Stimulated activated CD8-positive, alpha-beta memory T cell treated with anti-CD3 and anti-CD28 coated beads, Interleukin-12 subunit alpha, Interleukin-12 subunit beta, amount 100 ng/mL, for 24 hours (primary cell): ENCODE measurements around the gene INHBB.
"Not testable (repeated sequence)": the region's sequence is repeated elsewhere in the genome, so short reads cannot be mapped to it uniquely, and the experiment has no call there.

Experiments
- DNase-seq: peaks from one replicate; pipeline ENCODE4 v3.0.0-alpha.2; 2020; ENCODE audit errors: extremely low read depth

INHBB gene

DNA sequence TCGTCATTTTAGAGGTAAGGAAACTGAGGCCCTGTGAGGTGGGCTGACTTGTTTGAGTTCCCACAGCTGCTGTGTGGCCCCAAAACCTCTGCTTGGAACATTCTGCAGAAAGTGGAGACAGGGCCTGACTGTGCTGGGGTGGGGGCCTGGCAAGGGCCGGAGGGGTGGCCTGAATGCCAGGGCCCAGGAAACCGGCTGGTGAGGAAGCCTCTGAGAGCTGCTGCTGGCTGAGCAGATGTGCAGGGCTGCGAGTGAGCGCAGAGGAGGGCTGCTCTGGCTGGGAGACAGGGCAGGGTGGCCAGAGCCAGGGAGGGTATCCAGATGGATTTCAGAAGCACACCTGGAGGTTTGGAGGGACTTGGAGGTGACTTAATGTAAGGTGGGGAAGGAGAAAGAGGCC lies 29.9 kb upstream of the INHBB start:
- DNase-seq = no peak

DNA sequence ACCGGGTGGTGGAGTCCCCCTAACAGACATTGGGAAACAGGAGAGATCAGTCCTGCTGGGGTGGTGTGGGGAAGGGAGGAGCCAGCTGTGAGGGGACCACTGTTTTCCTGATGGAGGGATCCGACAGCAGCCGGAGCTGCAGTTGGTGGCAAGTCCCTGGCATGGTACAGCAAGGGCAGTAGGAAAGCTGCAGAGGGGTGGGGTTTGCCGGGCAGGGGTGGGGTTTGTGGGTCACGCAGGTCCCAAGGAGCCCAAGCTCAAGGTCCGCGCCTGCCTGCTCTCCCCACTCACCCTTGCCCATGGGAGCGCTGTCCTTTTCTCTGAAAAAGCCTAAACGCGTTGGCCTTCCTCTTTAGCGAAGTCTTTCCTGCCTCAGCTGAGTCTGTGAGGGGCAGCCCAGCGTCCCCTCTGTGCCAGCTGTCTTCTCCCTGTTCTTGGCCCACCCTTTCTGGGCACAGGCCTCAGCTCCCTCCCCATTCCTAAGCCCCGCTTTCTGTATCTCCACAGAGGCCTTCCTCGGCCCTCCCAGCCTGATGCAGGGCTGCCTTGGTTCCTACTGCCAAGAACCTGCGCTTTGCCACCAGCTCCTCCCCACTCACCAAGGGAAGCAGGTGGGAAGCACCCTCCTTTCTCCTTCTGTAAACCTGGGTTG lies 29.3 kb upstream of the INHBB start:
- DNase-seq = no peak

GRCh38 chr2:120317180-120317533 lies 28.8 kb upstream of the INHBB start:
- no peak for DNase-seq

- DNase-seq = no peak
Measured at GRCh38 chr2:120317916-120318315, 28.0 kb upstream of the INHBB start.

GRCh38 chr2:120318626-120319025 lies 27.3 kb upstream of the INHBB start:
- no peak for DNase-seq

DNA sequence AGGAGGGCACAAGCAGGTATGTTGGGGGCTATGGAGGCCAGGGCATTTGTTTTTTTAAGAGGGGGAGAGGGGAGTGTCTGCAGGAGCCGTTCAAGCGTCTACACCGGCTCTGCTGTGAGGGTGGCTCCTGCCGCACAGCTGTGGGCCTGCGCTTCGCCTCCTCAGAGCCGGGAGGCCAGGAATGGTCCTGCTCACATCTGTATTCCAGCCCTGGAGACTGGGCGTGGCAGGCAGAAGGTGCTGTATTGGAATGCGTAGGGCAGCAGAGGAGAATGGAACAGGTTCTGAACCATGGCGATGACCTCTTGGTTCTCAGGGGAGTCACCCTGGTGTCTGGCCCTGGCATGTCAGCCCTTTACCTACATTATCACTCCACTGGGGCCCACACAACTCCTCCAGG lies 26.8 kb upstream of the INHBB start:
- DNase-seq = no peak

GRCh38 chr2:120319686-120320317 lies 26.1 kb upstream of the INHBB start:
- no peak for DNase-seq

GRCh38 chr2:120320318-120320851 lies 25.6 kb upstream of the INHBB start:
- no peak for DNase-seq

DNA sequence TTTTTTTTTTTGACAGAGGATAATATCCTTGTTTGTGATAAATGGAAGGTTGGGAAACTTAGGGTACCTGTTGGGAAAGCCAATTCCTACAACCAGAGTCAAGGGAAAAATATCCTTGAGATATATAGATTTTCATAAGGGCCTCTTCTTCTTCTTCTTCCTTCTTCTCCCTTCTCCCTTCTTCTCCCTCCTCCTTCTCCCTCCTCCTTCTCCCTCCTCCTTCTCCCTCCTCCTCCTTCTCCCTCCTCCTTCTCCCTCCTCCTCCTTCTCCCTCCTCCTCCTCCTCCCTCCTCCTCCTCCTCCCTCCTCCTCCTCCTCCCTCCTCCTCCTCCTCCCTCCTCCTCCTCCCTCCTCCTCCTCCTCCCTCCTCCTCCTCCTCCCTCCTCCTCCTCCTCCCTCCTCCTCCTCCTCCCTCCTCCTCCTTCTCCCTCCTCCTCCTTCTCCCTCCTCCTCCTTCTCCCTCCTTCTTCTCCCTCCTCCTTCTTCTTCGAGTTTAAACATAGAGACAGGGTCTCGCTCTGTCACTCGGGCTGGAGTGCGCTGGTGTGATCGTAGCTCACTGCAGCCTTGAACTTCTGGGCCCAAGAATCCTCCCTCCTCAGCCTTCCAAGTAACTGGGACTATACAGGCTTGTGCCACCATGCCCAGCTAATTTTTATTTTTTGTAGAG lies 24.9 kb upstream of the INHBB start:
- not testable (repeated sequence) for DNase-seq

GRCh38 chr2:120321721-120322284 lies 24.1 kb upstream of the INHBB start:
- DNase-seq = no peak

- no peak for DNase-seq
Measured at GRCh38 chr2:120322329-120322728, 23.6 kb upstream of the INHBB start.

- no peak for DNase-seq
Measured at GRCh38 chr2:120323214-120323613, 22.7 kb upstream of the INHBB start.

DNA sequence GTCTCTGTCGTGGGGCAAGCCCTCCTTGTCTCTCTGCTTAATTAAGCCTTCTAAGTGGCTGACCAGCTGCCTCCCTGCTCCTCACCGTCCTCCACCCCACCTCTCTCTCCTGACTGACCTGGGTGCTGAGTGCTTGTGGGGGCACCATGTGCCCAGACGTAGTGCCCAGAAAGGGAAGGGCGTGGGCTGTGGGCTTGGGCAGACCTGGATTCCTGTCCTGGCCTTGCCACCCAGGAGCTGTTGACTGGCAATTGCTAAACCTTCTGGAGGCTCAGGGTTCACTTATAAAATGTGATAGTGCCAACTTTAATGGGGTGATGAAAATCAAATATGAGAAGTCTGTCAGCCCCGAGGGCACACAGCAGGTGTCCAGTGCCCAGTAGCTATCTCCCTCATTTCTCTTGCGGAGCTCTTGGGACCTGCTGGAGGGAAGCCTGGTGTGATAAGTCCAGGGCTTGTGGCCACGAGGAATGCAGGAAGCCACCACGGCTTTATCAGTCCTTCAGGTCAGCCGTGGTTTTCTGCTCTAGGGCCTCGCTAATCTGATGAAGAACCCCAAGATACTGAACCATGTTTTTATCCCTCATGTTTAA lies 22.0 kb upstream of the INHBB start:
- DNase-seq = no peak

DNA sequence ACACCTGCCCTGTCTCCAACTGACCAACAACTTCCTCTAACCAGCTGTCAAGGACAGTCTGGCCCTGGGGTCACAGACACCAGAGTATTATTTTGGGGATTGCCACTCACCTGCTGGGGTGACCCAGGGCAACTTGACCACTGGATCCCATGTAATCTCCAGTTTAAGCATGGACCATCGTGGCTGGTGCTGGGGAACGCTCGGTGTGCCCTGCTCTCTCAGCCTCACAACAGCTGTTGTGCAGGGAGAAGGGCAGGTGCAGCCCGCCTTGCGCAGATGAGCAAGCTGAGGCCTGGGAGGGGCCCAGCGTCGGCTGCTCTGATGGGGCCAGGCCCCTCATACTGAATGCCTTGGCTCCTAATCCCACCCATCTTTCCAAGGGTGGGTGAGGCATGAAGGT lies 21.0 kb upstream of the INHBB start:
- DNase-seq = no peak

DNA sequence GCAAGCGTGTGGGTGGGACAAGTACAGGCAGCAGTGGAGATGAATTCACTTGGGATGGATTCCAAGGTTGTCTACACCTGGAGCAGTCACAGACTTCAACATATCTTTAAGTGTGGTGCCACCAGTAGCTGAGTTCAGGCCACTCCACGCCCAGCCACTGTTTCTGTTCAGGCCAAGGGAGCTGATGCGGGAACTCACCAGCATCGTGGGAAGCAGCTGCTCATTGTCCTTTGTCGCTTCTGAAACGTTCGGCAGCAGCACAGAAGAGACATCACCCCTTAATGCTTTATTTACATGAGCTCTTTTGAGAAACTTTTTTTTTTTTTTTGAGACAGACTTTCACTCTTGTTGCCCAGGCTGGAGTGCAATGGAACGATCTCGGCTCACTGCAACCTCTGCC lies 19.9 kb upstream of the INHBB start:
- DNase-seq = no peak

DNA sequence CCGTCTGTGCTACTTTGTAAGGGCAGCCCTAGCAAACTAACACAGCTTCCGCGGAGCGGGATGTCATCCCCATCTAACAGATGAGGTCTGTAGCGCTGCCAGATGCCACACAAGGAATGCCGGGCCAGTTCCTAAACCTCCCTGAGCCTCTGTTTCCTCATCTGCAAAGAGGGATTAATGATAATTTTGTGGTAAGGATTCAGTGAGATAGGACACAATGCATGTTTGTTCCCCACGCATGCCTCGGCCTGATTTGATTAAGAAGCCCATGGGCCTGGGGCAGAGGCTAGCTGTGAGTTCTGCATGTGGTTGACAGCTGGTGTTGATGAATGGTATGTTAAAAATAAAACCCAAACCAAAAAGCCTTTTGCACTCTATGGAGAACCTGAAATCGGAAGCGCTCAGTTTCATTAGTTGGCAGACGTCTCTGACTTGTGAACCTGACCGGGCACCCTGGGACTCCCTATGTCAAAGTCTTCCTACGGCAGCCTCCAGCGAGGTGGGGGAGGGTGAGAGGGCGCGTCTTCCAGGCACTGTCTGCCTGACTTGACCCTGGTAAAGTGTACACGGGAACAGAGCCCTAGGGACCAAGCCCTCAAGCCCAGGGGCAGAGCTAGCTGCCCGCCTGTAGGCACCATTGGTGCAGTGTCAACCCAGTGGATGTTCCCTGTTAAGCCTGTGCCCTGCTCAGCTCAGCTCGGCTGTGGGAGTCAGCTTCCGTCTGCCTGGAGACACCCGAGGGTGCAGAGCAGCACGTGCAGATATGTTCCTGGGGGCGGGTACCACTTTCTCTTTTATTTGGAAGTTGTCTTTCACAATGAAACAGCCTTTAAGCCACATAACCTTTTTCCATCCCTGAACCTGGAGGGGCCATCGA lies 14.8 kb upstream of the INHBB start:
- DNase-seq = no peak

DNA sequence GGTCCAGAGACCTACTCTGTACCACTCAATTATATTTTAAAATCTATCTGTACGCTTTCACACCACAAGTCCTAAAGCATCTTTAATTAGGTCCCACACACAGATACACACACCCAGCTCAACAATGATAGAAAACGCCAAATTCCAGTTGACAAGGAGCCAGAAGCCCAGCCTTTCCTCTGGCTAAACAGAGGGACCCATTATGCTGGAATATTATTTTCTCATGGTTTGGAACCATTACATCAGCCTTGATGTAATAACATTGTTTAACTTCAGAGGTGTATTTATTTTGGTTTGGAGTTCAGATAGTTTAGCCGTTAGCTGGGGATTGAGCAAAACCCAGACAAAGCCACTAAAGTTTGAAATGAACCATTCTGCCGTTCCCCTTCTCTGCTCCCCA lies 14.0 kb upstream of the INHBB start:
- no peak for DNase-seq

- DNase-seq = no peak
Measured at GRCh38 chr2:120332384-120332783, 13.6 kb upstream of the INHBB start.

- no peak for DNase-seq
Measured at GRCh38 chr2:120334068-120334467, 11.9 kb upstream of the INHBB start.

GRCh38 chr2:120336749-120337148 lies 9.2 kb upstream of the INHBB start:
- no peak for DNase-seq

DNA sequence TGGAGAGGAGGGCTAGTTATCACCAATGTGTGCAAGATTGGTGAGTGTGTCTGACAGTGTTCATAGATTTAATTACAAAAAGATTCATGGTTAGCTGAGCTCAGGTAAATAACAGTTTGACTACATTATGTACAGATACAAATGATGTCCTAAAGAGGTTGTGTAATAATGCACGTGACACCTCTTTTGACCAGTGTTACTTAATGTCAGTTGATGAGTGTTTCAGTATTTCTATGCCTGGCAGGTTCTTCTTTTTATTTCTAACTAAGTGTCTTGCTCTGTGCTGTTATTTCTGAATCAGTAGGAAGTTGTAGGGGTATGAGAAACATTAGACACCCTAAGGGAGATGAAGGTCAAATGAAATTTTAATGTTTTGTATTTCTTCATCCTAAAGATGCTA lies 7.9 kb upstream of the INHBB start:
- DNase-seq = no peak
